ENCODE data around the gene ZNF440.
A peak's percentile ranks its signal among the peaks of the same experiment; 100 is the strongest.
"Not testable (repeated sequence)": the region's sequence is repeated elsewhere in the genome, so short reads cannot be mapped to it uniquely, and the experiment has no call there.

Gene ZNF440

DNA sequence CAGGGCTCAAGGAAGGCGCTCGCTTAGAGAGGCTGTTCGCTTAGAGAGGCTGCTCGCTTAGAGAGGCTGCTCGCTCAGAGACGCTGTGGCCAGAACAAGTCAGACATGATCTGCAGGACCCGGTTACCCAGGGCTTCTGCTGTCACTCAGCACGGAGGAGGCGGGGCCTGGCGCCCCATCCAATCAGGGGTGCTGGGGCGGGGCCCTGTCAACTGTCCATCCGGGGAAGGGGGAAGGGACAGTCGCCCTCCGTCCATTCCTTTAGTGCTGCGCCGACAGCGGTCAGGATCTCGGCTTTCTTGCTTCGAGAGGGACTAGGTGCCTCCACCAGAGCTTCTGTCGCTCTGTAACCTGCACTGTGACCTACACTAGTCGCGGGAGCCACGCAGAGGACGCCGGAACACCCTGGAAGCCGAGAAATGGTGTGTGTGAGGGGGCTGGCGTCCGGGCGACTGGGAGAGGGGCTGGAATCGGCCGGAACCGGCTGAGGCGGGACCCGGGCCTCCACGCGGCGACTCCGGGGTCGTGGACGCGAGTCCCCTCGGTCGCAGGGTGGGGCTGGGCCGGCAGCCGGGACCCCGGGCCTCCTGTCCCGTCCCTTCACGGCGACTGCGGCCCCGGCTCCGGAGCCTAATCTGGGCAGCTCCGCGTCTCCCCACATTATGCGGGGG is at the start of gene ZNF440:
TSS of gene ZNF440 (plus strand) at position 245 of the 671 bp plus-strand sequence. CDS start at position 420, 175 bp downstream.
- no peaks in the 10 kb centered on the region for H3K27me3 ChIP-seq (ENCODE audit: low read depth)
- H3K4me3 ChIP-seq = peak within 1 kb of the TSS; percentile 52
- peak; percentile 78 to 93 for DNase-seq (ENCODE audit: low spot score in 2 of 2)
- peaks cover 4% of the 10 kb centered on the region; the same call in 1 of the 2 replicates for H3K9me3 ChIP-seq
- H3K4me1 ChIP-seq = no peaks in the 10 kb centered on the region
- H3K36me3 ChIP-seq (replicated peaks) = no peaks in the 10 kb centered on the region
- in situ Hi-C loops (cut with MboI; ENCODE audit: low sequenced_read_pairs) = no loop called here

DNA sequence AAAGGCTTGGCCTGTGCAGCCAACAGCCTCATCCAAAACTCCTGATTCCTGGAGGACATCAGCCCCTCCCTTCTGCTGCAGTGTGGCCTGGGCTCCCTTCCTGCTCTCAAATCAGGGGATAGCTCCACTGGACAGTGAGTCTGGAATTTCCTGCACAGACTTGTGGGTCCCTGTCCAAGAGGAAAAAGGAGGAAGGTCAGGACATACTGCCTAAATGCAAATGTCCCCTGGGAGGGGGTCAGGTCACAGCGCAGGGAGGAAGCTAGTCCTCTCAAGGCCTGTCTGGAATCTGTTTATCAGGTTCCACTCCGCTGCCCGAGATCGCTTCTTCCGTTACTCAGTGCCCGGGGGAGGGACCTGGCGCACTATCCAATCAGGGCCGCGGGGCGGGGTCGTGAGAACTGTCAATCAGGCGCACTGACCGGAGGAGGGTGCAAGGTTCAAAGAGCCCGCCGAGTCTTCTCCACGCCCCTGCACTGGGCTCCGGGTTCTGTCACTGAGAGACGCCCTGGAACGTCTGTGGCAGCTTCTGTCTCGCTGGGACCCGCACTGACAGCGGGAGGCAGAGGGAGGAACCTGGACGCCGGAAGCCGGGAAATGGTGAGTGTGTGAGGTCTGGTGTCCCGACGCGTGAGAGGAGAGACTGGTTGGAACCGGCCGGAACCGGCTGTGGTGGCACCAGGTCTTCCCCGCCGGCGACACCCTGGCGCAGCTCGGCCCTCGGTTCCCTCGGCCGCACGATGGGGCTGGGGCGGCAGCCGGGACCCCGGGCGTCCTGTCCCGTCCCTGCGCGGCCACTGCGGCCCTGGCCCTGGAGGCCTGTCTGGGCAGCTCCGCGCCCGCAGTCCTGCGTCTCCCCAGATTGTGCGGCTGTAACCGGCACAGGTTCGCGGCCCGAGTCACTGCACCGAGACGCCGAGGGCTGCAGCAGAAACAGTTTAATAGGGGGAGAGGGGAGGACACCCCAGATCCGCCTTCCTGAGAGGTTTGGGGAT is 47.2 kb upstream of the ZNF440 start, which contains the start of gene ZNF441:
TSS of gene ZNF441 (plus strand) at position 404 of the 995 bp plus-strand sequence. CDS start at position 598, 194 bp downstream.
- H3K27me3 ChIP-seq (ENCODE audit: low read depth) = no peaks in the 10 kb centered on the region
- peak within 1 kb of the TSS; percentile 65 for H3K4me3 ChIP-seq
- H3K9me3 ChIP-seq = peaks cover 9% of the 10 kb centered on the region
- in situ Hi-C loops (cut with MboI; ENCODE audit: low sequenced_read_pairs) = no loop called here
- H3K36me3 ChIP-seq (replicated peaks) = no peaks in the 10 kb centered on the region
- peaks cover 5% of the 10 kb centered on the region; the same call in 1 of the 2 replicates for H3K4me1 ChIP-seq
- DNase-seq (ENCODE audit: low spot score in 2 of 2) = peak; percentile 91 to 98

DNA sequence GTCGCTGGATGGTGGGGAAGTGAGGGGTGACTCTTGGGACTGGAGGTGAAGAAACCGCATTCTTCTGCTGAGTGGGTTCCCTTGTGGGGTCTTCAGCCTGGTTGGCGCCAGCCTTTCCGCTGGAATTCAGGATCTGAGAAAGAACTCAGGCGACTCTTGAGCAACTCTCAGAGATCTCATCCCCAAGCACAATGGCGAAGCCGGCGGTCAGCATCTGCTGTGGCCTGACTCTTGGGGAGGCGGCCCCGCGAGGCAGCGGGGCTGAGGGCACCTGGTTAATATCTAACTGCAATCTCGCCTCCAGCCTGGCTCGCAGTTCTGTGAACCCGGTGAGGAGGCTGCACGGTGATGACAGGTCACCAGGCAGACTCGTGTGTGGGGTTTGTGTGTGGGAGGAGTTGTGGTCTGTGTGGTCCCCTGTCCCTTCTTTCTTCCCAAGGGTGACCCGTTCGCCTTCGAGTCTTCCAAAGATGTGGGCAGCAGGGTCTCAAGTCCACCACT is 46.4 kb upstream of the ZNF440 start:
- H3K4me1 ChIP-seq = peaks cover 5% of the 10 kb centered on the region; the same call in 1 of the 2 replicates
- H3K9me3 ChIP-seq = peaks cover 9% of the 10 kb centered on the region
- H3K27me3 ChIP-seq (ENCODE audit: low read depth) = no peaks in the 10 kb centered on the region
- DNase-seq (ENCODE audit: low spot score in 2 of 2) = peak in 1 of 2 experiments; percentile 35
- H3K4me3 ChIP-seq = peak overlapping the region; percentile 65
- in situ Hi-C loops (cut with MboI; ENCODE audit: low sequenced_read_pairs) = no loop called here
- no peaks in the 10 kb centered on the region for H3K36me3 ChIP-seq (replicated peaks)

DNA sequence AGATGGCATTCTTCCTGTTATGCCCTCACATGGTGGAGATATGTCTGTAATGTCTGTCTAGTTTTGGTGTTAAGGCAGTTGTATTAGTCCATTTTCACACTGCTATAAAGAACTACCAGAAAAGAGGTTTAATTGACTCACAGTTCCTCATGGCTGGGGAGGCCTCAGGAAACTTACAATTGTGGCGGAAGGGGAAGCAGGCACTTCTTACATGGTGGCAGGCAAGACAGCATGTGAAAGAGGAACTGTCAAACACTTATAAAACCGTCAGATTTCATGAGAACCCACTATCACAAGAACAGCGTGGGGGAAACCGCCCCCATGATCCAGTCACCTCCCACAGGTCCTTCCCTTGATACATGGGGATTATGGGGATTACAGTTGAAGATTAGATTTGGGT is 44.1 kb upstream of the ZNF440 start:
- Histone ChIP-seq H3K4me3 (no peak overlapping the region), H3K36me3 (replicated peaks) (no peaks in the 10 kb centered on the region), H3K4me1 (peaks cover 5% of the 10 kb centered on the region; the same call in 1 of the 2 replicates), H3K9me3 (peaks cover 9% of the 10 kb centered on the region), H3K27me3 (ENCODE audit: low read depth) (no peaks in the 10 kb centered on the region)
- no peak for DNase-seq (ENCODE audit: low spot score in 2 of 2)
- in situ Hi-C loops (cut with MboI; ENCODE audit: low sequenced_read_pairs) = no loop called here

DNA sequence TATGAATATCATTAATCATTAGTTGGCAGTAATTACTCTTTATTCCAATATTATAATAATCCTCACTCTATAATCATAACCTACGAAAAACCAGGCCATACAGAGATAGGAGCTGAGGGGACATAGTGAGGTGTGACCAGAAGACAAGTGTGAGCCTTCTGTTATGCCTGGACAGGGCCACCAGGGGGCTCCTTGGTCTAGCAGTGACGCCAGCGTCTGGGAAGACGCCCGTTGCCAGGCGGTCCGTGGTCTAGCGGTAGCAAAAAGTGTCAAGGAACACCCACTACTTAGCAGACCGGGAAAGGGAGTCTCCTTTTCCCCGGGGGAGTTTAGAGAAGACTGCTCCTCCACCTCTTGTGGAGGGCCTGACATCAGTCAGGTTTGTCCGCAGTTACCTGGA is 42.6 kb upstream of the ZNF440 start:
- peaks cover 12% of the 10 kb centered on the region for H3K9me3 ChIP-seq
- H3K4me1 ChIP-seq; H3K36me3 ChIP-seq (replicated peaks); in situ Hi-C loops (cut with MboI; ENCODE audit: low sequenced_read_pairs); H3K4me3 ChIP-seq; H3K27me3 ChIP-seq (ENCODE audit: low read depth): not testable (repeated sequence)
- peak in 1 of 2 experiments; percentile 24 for DNase-seq (ENCODE audit: low spot score in 2 of 2)

DNA sequence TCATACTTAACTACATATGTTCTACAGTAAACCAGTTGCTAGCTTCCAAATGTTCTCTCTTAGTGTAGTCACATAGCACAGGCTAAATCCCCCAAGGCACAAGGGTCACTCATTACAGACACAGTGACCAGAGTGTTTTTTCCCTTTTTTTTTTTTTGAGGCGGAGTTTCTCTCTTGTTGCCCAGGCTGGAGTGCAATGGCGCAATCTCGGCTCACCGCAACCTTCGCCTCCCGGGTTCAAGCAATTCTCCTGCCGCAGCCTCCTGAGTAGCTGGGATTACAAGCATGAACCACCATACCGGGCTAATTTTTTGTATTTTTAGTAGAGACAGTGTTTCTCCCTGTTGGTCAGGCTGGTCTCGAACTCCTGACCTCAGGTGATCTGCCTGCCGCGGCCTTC is 37.4 kb upstream of the ZNF440 start:
- DNase-seq (ENCODE audit: low spot score in 2 of 2); H3K4me3 ChIP-seq; in situ Hi-C loops (cut with MboI; ENCODE audit: low sequenced_read_pairs); H3K27me3 ChIP-seq (ENCODE audit: low read depth); H3K4me1 ChIP-seq: not testable (repeated sequence)
- H3K9me3 ChIP-seq = peaks cover 26% of the 10 kb centered on the region
- H3K36me3 ChIP-seq (replicated peaks) = peaks cover 26% of the 10 kb centered on the region

DNA sequence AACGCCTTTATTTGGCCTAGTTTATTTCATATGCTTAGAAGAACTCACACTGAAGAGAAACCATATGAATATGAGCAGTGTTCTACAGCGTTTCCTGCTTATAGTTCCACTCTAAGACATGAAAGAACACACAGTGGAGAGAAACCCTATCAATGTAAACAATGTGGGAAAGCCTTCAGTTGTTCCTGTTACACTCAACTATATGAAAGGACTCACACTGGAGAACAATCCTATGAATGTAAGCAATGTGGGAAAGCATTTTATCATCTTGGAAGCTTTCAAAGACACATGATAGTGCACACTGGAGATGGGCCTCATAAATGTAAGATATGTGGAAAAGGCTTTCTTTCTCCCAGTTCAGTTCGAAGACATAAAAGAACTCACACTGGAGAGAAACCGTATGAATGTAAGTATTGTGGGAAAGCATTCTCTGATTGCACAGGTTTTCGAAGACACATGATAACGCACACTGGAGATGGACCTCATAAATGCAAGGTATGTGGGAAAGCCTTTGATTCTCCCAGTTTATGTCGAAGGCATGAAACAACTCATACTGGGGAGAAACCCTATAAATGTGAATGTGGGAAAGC is 33.5 kb upstream of the ZNF440 start:
- Histone ChIP-seq H3K27me3 (ENCODE audit: low read depth) (no peaks in the 10 kb centered on the region), H3K4me3 (no peak overlapping the region), H3K9me3 (peaks cover 39% of the 10 kb centered on the region), H3K36me3 (replicated peaks) (peaks cover 32% of the 10 kb centered on the region), H3K4me1 (no peaks in the 10 kb centered on the region)
- in situ Hi-C loops (cut with MboI; ENCODE audit: low sequenced_read_pairs) = no loop called here
- no peak for DNase-seq (ENCODE audit: low spot score in 2 of 2)

DNA sequence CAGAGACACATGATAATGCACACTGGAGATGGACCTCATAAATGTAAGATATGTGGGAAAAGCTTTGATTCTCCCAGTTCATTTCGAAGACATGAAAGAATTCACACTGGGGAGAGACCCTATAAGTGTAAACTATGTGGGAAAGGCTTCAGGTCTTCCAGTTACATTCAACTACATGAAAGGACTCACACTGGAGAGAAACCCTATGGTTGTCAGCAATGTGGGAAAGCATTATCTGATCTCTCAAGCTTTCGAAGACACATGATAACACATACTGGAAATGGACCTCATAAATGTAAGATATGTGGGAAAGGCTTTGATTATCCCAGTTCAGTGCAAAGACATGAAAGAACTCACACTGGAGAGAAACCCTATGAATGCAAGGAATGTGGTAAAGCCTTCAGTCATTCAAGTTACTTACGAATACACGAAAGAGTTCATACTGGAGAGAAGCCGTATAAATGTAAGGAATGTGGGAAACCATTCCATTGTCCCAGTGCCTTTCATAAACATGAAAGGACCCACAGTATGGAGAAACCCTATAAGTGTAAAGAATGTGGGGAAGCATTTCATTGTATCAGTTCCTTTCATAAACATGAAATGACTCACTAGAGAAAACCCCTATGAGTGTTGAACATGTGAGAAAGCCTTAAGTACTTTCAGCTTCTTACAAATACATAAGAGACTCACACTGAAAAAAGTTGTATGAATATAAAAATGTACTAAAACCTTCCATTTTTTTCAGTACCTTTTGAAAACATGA is 32.6 kb upstream of the ZNF440 start:
- no peaks in the 10 kb centered on the region for H3K4me1 ChIP-seq
- in situ Hi-C loops (cut with MboI; ENCODE audit: low sequenced_read_pairs) = no loop called here
- no peak overlapping the region for H3K4me3 ChIP-seq
- no peaks in the 10 kb centered on the region for H3K27me3 ChIP-seq (ENCODE audit: low read depth)
- DNase-seq (ENCODE audit: low spot score in 2 of 2) = no peak
- H3K36me3 ChIP-seq (replicated peaks) = peaks cover 32% of the 10 kb centered on the region
- H3K9me3 ChIP-seq = peaks cover 35% of the 10 kb centered on the region

DNA sequence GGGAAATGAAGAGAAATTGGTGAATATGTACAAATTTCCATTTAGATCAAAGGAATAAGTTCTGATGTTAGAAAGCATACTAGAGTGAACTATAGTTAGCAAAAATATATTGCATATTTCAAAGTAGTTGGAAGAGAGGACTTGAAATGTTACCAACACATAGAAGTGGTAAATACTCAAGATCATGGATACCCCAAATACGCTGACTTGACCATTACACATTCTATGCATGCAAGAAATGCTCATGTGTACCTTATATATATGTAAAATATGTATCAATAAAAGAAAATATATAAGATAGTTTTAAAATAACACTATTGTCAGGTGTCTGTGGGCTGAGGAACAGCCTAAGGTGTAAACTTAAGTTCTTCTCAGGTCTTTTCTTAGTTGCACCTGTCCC is 30.3 kb upstream of the ZNF440 start:
- in situ Hi-C loops (cut with MboI; ENCODE audit: low sequenced_read_pairs) = no loop called here

DNA sequence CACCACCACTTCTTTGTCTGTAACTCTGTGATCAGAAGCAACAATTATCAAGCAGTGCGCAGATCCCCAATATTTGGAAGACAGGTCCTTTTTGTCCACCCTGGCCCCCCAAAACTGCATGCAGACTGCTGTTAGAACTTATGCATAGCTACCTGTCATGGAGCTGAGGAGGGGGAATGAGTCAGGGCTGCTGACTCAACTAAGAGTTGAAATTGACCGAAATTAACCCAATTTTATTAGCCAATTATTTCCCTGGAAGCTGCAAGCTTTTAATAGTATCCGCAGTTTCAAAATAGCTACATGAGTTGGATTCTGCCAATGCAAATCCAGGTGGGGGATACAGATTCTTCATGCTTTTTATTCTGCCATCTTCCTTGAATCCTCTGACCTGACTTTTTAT is 29.7 kb upstream of the ZNF440 start:
- peaks cover 32% of the 10 kb centered on the region for H3K9me3 ChIP-seq
- H3K36me3 ChIP-seq (replicated peaks) = peaks cover 23% of the 10 kb centered on the region
- in situ Hi-C loops (cut with MboI; ENCODE audit: low sequenced_read_pairs) = no loop called here
- H3K4me1 ChIP-seq = no peaks in the 10 kb centered on the region
- H3K27me3 ChIP-seq (ENCODE audit: low read depth) = no peaks in the 10 kb centered on the region
- no peak overlapping the region for H3K4me3 ChIP-seq
- no peak for DNase-seq (ENCODE audit: low spot score in 2 of 2)

More for the DNA sequence above, 30.3 kb upstream of the ZNF440 start:
- no peak for DNase-seq (ENCODE audit: low spot score in 2 of 2)
- Histone ChIP-seq H3K36me3 (replicated peaks) (peaks cover 24% of the 10 kb centered on the region), H3K4me1 (no peaks in the 10 kb centered on the region), H3K27me3 (ENCODE audit: low read depth) (no peaks in the 10 kb centered on the region), H3K9me3 (peaks cover 32% of the 10 kb centered on the region), H3K4me3 (no peak overlapping the region)

DNA sequence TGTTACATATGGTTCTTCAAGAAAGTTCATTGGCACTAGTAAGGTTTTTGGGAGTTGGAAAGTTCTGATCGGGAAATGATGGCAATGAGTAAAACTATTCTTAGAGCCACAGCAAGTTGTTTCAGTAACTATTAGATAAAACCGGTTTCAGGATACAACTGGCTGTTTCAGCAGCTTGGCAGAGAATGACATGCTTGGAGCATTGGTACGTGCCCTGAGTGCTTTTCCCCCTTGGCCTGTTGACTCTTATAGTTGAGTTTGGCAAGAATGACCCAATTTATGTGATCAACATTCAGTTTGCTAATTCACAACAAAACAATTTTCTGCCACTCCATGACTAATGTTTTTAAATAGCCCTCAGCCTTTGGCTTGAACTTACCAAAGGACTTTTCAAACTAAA is 26.5 kb upstream of the ZNF440 start:
- Histone ChIP-seq H3K4me3 (no peak overlapping the region), H3K27me3 (ENCODE audit: low read depth) (no peaks in the 10 kb centered on the region), H3K36me3 (replicated peaks) (no peaks in the 10 kb centered on the region), H3K4me1 (no peaks in the 10 kb centered on the region), H3K9me3 (peaks cover 14% of the 10 kb centered on the region)
- no peak for DNase-seq (ENCODE audit: low spot score in 2 of 2)
- in situ Hi-C loops (cut with MboI; ENCODE audit: low sequenced_read_pairs) = no loop called here

DNA sequence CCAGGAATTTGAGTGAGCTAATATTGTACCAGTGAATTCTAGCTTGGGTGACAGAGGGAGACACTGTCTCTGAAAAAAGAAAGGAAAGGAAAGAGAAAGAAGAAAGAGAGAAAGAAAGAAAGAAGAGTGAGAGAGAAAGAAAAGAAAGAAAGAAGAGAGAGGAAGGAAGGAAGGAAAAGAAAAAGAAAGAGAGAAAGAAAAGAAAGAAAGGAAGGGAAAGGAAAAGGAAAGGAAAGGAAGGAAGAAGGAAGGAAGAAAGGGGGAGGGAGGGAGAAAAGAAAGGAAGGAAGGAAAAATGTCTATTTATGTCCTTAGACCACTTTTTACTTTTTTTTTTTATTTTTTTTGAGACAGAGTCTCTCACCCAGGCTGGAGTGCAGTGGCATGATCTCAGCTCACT is 21.1 kb upstream of the ZNF440 start:
- no peaks in the 10 kb centered on the region for H3K4me1 ChIP-seq
- DNase-seq (ENCODE audit: low spot score in 2 of 2) = no peak
- no peaks in the 10 kb centered on the region for H3K36me3 ChIP-seq (replicated peaks)
- no peak overlapping the region for H3K4me3 ChIP-seq
- H3K9me3 ChIP-seq = peaks cover 3% of the 10 kb centered on the region; the same call in 1 of the 2 replicates
- in situ Hi-C loops (cut with MboI; ENCODE audit: low sequenced_read_pairs) = no loop called here
- H3K27me3 ChIP-seq (ENCODE audit: low read depth) = no peaks in the 10 kb centered on the region

DNA sequence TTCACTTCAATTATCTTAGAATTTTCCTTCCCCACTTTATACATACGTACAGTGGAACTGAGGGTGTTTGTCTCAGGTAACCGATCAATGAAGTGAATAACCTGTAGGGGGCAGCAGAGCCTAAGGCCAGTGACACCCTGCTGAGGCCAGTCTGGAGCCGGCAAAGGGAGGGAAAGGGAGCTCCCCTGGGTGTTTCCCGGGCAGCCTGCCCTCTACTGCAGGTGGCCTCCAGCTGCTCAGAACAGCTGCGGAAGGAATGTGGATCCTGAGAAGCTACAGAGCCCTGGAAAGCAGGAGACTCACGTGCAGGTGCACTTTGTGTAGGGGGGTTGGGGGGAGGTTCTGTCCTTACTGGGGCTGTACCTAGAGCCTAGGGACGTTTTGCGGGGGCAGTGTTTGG is 16.6 kb upstream of the ZNF440 start:
- Histone ChIP-seq H3K4me1 (no peaks in the 10 kb centered on the region), H3K36me3 (replicated peaks) (no peaks in the 10 kb centered on the region), H3K27me3 (ENCODE audit: low read depth) (no peaks in the 10 kb centered on the region), H3K4me3 (no peak overlapping the region), H3K9me3 (no peaks in the 10 kb centered on the region)
- peak; percentile 13 to 66 for DNase-seq (ENCODE audit: low spot score in 2 of 2)
- in situ Hi-C loops (cut with MboI; ENCODE audit: low sequenced_read_pairs) = no loop called here

Data from HAP-1 (cell line).